ENCODE measurements around the gene FBXO31. TPM values are rescaled to one million over a fixed set of nuclear protein-coding genes. Genes with fewer than 3 reads are reported as not detected.

The FBXO31 gene
- total and polyA plus RNA-seq, 2 experiments from 2014 or later, result 15.4 to 26.1 TPM

DNA sequence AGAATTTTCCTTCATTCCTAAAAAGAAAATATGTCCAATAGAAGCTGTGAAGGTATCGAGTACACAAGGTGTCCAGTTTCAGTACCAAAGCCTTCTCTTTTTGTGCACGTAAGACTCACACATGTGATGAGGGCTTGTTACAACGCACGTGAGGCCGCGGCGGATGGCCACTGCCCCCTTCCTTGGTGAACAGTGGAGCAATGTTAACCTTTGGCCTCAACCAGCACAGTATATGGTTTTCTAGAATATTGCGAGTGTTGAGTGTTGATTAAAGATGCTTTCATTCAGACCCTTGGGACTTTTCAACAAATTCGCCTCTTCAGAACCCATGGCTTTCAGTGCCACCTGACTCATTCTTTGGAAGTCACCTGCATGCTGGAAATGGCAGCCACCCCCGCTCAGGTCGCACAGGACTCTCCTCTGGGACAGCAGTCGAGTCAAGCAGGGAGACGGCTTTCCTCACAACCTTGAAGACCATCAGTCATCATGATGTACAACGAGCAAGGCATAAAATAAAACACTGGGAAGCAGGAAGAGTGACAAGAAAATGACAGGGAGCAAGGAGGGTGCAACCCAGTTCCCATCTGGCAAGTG, 23.0 kb upstream of the FBXO31 start:
- no peak for TF ChIP-seq CTCF (IDR thresholded peaks at IDR 0.05; ENCODE audit: low read depth, low read length)
- DNase-seq (ENCODE audit: low read depth in 1 of 2, low spot score in 1 of 2), result no peak
- H3K36me3 ChIP-seq, result peaks cover 42% of the 10 kb centered on the region

DNA sequence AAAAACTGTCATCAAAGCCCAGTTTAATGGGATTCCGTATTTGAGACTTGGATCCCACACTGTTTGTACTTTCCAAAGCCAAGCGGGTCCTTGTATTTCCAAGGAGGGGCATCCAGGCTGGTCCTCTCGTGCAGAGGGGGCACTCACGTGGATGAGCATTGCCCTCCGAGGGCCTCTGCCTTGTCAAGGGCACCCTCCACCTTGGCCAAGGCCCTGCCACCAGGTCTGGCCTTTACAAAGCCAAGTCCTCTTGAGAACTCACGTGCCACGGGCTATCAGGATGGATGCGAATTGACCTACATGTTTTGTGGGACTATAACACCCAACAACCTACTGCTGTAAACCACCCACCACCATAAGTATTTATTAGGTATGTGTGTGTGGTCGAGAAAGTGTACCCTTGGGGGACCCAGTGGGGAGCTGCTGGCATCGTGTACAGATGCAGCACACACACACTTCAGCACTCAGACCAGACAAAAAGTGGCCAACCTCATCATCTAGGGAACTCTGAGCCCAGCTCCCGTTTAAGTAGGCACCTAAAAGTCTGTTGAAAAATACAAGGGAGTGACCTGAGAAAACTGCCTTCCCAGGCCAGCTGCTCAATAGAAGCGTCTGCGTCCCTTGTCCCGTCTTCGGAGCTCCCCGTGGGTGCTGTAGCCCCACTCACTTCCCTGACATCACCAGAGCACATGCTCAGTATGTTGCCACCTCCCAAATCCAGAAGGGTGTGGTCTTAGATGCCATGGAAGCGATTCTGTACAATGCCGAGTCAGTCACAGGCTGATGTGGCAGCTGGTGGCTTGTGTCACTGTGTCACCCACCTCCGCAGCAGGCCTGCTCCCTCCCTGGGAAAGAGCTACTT, 21.4 kb upstream of the FBXO31 start:
- no peak for DNase-seq (ENCODE audit: low read depth in 1 of 2, low spot score in 1 of 2)

More for the DNA sequence above, 23.0 kb upstream of the FBXO31 start:
- Histone ChIP-seq H3K4me3 (no peak overlapping the region), H3K27ac (no peak overlapping the region), H3K9me3 (ENCODE audit: low read depth) (no peaks in the 10 kb centered on the region), H3K27me3 (no peaks in the 10 kb centered on the region), H3K4me1 (ENCODE audit: low read depth) (no peaks in the 10 kb centered on the region)

GRCh38 chr16:87395181-87395842, 11.7 kb upstream of the FBXO31 start:
- Histone ChIP-seq H3K4me3 (no peak overlapping the region), H3K36me3 (peaks cover 6% of the 10 kb centered on the region), H3K27me3 (no peaks in the 10 kb centered on the region), H3K9me3 (ENCODE audit: low read depth) (no peaks in the 10 kb centered on the region), H3K4me1 (ENCODE audit: low read depth) (peaks cover 24% of the 10 kb centered on the region), H3K27ac (no peak overlapping the region)
- no peak for DNase-seq (ENCODE audit: low read depth in 1 of 2, low spot score in 1 of 2)
- TF ChIP-seq CTCF (IDR thresholded peaks at IDR 0.05; ENCODE audit: low read depth, low read length), result no peak

More for the DNA sequence above, 21.4 kb upstream of the FBXO31 start:
- Histone ChIP-seq H3K27me3 (no peaks in the 10 kb centered on the region), H3K4me3 (no peak overlapping the region), H3K27ac (no peak overlapping the region), H3K4me1 (ENCODE audit: low read depth) (no peaks in the 10 kb centered on the region), H3K9me3 (ENCODE audit: low read depth) (no peaks in the 10 kb centered on the region), H3K36me3 (peaks cover 31% of the 10 kb centered on the region)
- TF ChIP-seq CTCF (IDR thresholded peaks at IDR 0.05; ENCODE audit: low read depth, low read length), result no peak

GRCh38 chr16:87393680-87394055, 10.1 kb upstream of the FBXO31 start:
- Histone ChIP-seq H3K27ac (peak overlapping the region; percentile 95), H3K36me3 (no peaks in the 10 kb centered on the region), H3K4me1 (ENCODE audit: low read depth) (peaks cover 24% of the 10 kb centered on the region), H3K4me3 (peak overlapping the region; percentile 74), H3K9me3 (ENCODE audit: low read depth) (no peaks in the 10 kb centered on the region), H3K27me3 (no peaks in the 10 kb centered on the region)
- no peak for TF ChIP-seq CTCF (IDR thresholded peaks at IDR 0.05; ENCODE audit: low read depth, low read length)
- no peak for DNase-seq (ENCODE audit: low read depth in 1 of 2, low spot score in 1 of 2)

GRCh38 chr16:87392821-87393679, 9.5 kb upstream of the FBXO31 start:
- peak; percentile 35 for TF ChIP-seq CTCF (IDR thresholded peaks at IDR 0.05; ENCODE audit: low read depth, low read length)
- H3K36me3 ChIP-seq, result no peaks in the 10 kb centered on the region
- H3K27ac ChIP-seq, result peak overlapping the region; percentile 95

More at GRCh38 chr16:87392821-87393679, 9.5 kb upstream of the FBXO31 start:
- peak; percentile 48 to 65 for DNase-seq (ENCODE audit: low read depth in 1 of 2, low spot score in 1 of 2)
- Histone ChIP-seq H3K9me3 (ENCODE audit: low read depth) (no peaks in the 10 kb centered on the region), H3K4me3 (peak overlapping the region; percentile 74), H3K4me1 (ENCODE audit: low read depth) (peaks cover 26% of the 10 kb centered on the region), H3K27me3 (no peaks in the 10 kb centered on the region)
